HEK293T (cell line): ENCODE measurements around the gene CCDC167.

Experiments used
- FOXM1 ChIP-seq: fragments of 450-650 bp; IDR thresholded peaks from 2 replicates; pipeline ENCODE4 v1.6.1; 2017; ENCODE audit warnings: mild to moderate bottlenecking, borderline replicate concordance
- SP1 ChIP-seq: fragments of 450-650 bp; IDR thresholded peaks from 2 replicates; pipeline ENCODE4 v1.6.1; 2017
- SUZ12 ChIP-seq: fragments of 450-650 bp; IDR thresholded peaks from 2 replicates; pipeline ENCODE4 v1.6.1; 2016; ENCODE audit warnings: mild to moderate bottlenecking
- TARDBP ChIP-seq: fragments of 450-650 bp; IDR thresholded peaks from 2 replicates; pipeline ENCODE4 v1.6.1; 2016

- TF ChIP-seq SP1 (no peak), TARDBP (no peak), FOXM1 (no peak), SUZ12 (no peak)
Observed at GRCh38 chr6:37544530-37544929, 44.8 kb upstream of the CCDC167 start.
